Activated CD4-positive, alpha-beta T cell treated with anti-CD3 and anti-CD28 coated beads, Interleukin-2, amount 50 U/mL, for 4 hours (primary cell): ENCODE results near the gene SYNGR2.

Source experiments
- DNase-seq, 2 experiments: peaks; one replicate each; pipeline ENCODE4 v3.0.0-alpha.2; 2020

The SYNGR2 gene

GRCh38 chr17:78168242-78168902 is at the start of gene SYNGR2:
Gene SYNGR2 (plus strand): TSS chr17:78168581. CDS start chr17:78168617, 36 bp downstream.
- peak; percentile 78 to 81 for DNase-seq

GRCh38 chr17:78118801-78119241 is 49.6 kb upstream of the SYNGR2 start:
- DNase-seq: no peak

- DNase-seq: no peak
These were observed 47.8 kb upstream of the SYNGR2 start for GRCh38 chr17:78120537-78120936.

- no peak for DNase-seq
These were observed 47.2 kb upstream of the SYNGR2 start for GRCh38 chr17:78120971-78121800.

- DNase-seq: no peak
These were observed 46.6 kb upstream of the SYNGR2 start for GRCh38 chr17:78121801-78122215.

GRCh38 chr17:78122216-78122930 is 46.0 kb upstream of the SYNGR2 start:
- no peak for DNase-seq

- DNase-seq: no peak
These were observed 45.5 kb upstream of the SYNGR2 start for GRCh38 chr17:78122931-78123249.

- DNase-seq: no peak
These were observed 45.0 kb upstream of the SYNGR2 start for GRCh38 chr17:78123258-78123929.

- no peak for DNase-seq
These were observed 44.1 kb upstream of the SYNGR2 start for GRCh38 chr17:78124081-78124835.

- DNase-seq: no peak
These were observed 43.6 kb upstream of the SYNGR2 start for GRCh38 chr17:78124836-78125137.

GRCh38 chr17:78125138-78125913 is 43.1 kb upstream of the SYNGR2 start:
- DNase-seq: no peak

GRCh38 chr17:78125976-78126894 is 42.1 kb upstream of the SYNGR2 start:
- DNase-seq: no peak

GRCh38 chr17:78126895-78127238 is 41.5 kb upstream of the SYNGR2 start:
- DNase-seq: no peak

GRCh38 chr17:78127239-78127887 is 41.0 kb upstream of the SYNGR2 start:
- DNase-seq: no peak

- DNase-seq: no peak
These were observed 40.4 kb upstream of the SYNGR2 start for GRCh38 chr17:78127888-78128550.

GRCh38 chr17:78128551-78129350 is 39.6 kb upstream of the SYNGR2 start, which contains the start of gene TMC6:
Gene TMC6 (minus strand): TSS chr17:78128755. CDS start chr17:78126832, 1,923 bp downstream.
- peak; percentile 60 to 64 for DNase-seq

GRCh38 chr17:78129351-78130089 is 38.9 kb upstream of the SYNGR2 start:
- DNase-seq: no peak

GRCh38 chr17:78130090-78130436 is 38.3 kb upstream of the SYNGR2 start:
- no peak for DNase-seq
